ENCODE measurements around the gene SFXN1. TPM values are rescaled to one million over a fixed set of nuclear protein-coding genes. Genes with fewer than 3 reads are reported as not detected.
"Not testable (repeated sequence)": the region's sequence is repeated elsewhere in the genome, so short reads cannot be mapped to it uniquely, and the experiment has no call there.

SFXN1 gene
- total and polyA plus RNA-seq, 2 donors (not counting 3 experiments of a cell fraction or from before 2014, with no cell fraction given), result 61.7 to 69.3 TPM

GRCh38 chr5:175501759-175502158, 23.4 kb downstream of the SFXN1 start:
- Histone ChIP-seq H3K9me1 (replicated peaks; ENCODE audit: control insufficient read depth, extremely low read depth, insufficient read depth, low read length) (no peaks in the 10 kb centered on the region), H2AFZ (ENCODE audit: low read depth, low read length) (no peak overlapping the region), H3K4me2 (ENCODE audit: insufficient read depth, low read length) (no peak overlapping the region), H3K36me3 (ENCODE audit: control insufficient read depth in 2 of 2, extremely low read depth in 1 of 2, insufficient read depth in 2 of 2, low read length in 2 of 2) (no peaks in the 10 kb centered on the region), H3K4me3 (replicated peaks in 1 of 3; ENCODE audit: insufficient read depth in 1 of 3, low read depth in 1 of 3, low read length in 3 of 3) (no peak overlapping the region), H3K9me3 (replicated peaks; ENCODE audit: control insufficient read depth, insufficient read depth, low read length) (no peaks in the 10 kb centered on the region), H3K9ac (replicated peaks; ENCODE audit: extremely low read depth, insufficient read depth, low read length) (no peak overlapping the region), H4K20me1 (replicated peaks; ENCODE audit: control insufficient read depth, extremely low read depth, insufficient read depth, low read length) (peaks cover under 1% of the 10 kb centered on the region), H3K27me3 (ENCODE audit: control insufficient read depth in 2 of 2, insufficient read depth in 2 of 2, low read length in 2 of 2) (no peaks in the 10 kb centered on the region), H3K79me2 (ENCODE audit: control insufficient read depth, insufficient read depth, low read length) (peaks cover 21% of the 10 kb centered on the region), H3K4me1 (ENCODE audit: control insufficient read depth, extremely low read depth, insufficient read depth, low read length) (no peaks in the 10 kb centered on the region), H3K27ac (ENCODE audit: insufficient read depth, low read depth, low read length) (no peak overlapping the region)
- BruUV-seq (replicated peaks), result no TSS peak
- dilution Hi-C loops (cut with MboI; ENCODE audit: extremely low pct_ligation_motif_present, low sequenced_read_pairs), result no loop called here
- FAIRE-seq, result no peak
- ChIA-PET CTCF (no interaction called here), POLR2A (no interaction called here)
- intact Hi-C loops (cut with micrococcal nuclease), result no loop called here
- no peak for DNase-seq (ENCODE audit: low read depth, low spot score)
- TF ChIP-seq GATA2 (IDR thresholded peaks at IDR 0.05; ENCODE audit: insufficient read depth, insufficient read length, low read depth, low read length) (no peak), POLR2AphosphoS5 (IDR thresholded peaks at IDR 0.05; ENCODE audit: insufficient read depth, low read depth, low read length) (no peak), JUN (IDR thresholded peaks at IDR 0.05; ENCODE audit: borderline replicate concordance, insufficient read depth, insufficient read length, low read depth) (no peak), MAX (IDR thresholded peaks at IDR 0.05; ENCODE audit: insufficient read depth, insufficient read length) (no peak), CTCF (IDR thresholded peaks at IDR 0.05; ENCODE audit: extremely low read depth in 1 of 2, insufficient read depth in 1 of 2, low read depth in 1 of 2, low read length in 2 of 2) (no peak), FOS (IDR thresholded peaks at IDR 0.05; ENCODE audit: borderline replicate concordance, insufficient read depth, low read length) (no peak), MYC (IDR thresholded peaks at IDR 0.05; ENCODE audit: low read depth, low read length) (no peak), POLR2A (IDR thresholded peaks at IDR 0.05; ENCODE audit: low read depth, low read length) (no peak), EZH2 (IDR thresholded peaks at IDR 0.05; ENCODE audit: borderline replicate concordance, low read depth, low read length, severe bottlenecking) (no peak)

DNA sequence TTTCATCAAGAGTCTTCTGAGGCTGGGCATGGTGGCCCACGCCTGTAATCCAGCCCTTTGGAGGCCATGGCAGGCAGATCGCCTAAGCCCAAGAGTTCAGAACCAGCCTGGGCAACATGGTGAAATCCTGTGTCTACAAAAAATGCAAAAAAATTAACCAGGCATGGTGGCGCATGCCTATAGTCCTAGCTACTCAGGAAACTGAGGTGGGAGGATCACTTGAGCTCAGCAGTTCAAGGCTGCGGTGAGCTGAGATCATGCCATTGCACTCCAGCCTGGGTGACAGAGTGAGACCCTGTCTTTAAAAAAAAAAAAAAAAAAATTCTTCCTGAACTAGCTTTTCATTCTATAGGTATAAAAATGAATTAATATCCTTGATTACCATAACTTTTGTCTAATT, 29.3 kb downstream of the SFXN1 start:
- FAIRE-seq; CTCF ChIA-PET; H3K4me1 ChIP-seq (ENCODE audit: control insufficient read depth, extremely low read depth, insufficient read depth, low read length); intact Hi-C loops (cut with micrococcal nuclease); H3K4me2 ChIP-seq (ENCODE audit: insufficient read depth, low read length); H2AFZ ChIP-seq (ENCODE audit: low read depth, low read length); POLR2A ChIA-PET; DNase-seq (ENCODE audit: low read depth, low spot score); H3K27ac ChIP-seq (ENCODE audit: insufficient read depth, low read depth, low read length); BruUV-seq (replicated peaks); H3K9me1 ChIP-seq (replicated peaks; ENCODE audit: control insufficient read depth, extremely low read depth, insufficient read depth, low read length); H4K20me1 ChIP-seq (replicated peaks; ENCODE audit: control insufficient read depth, extremely low read depth, insufficient read depth, low read length); H3K9me3 ChIP-seq (replicated peaks; ENCODE audit: control insufficient read depth, insufficient read depth, low read length); H3K4me3 ChIP-seq (replicated peaks in 1 of 3; ENCODE audit: insufficient read depth in 1 of 3, low read depth in 1 of 3, low read length in 3 of 3); dilution Hi-C loops (cut with MboI; ENCODE audit: extremely low pct_ligation_motif_present, low sequenced_read_pairs); H3K9ac ChIP-seq (replicated peaks; ENCODE audit: extremely low read depth, insufficient read depth, low read length); H3K27me3 ChIP-seq (ENCODE audit: control insufficient read depth in 2 of 2, insufficient read depth in 2 of 2, low read length in 2 of 2): not testable (repeated sequence)
- Histone ChIP-seq H3K36me3 (ENCODE audit: control insufficient read depth in 2 of 2, extremely low read depth in 1 of 2, insufficient read depth in 2 of 2, low read length in 2 of 2) (peaks cover 10 to 11% of the 10 kb centered on the region in 2 experiments), H3K79me2 (ENCODE audit: control insufficient read depth, insufficient read depth, low read length) (peaks cover 13% of the 10 kb centered on the region)
